T47D (cell line): ENCODE measurements around the gene PIK3R6.

Experiments
- DNase-seq, 2 experiments: peaks; one replicate each; pipeline versions ENCODE4 v3.0.0 to v3.0.0-alpha.2; 2011 to 2012; ENCODE audit warnings: low read depth in 1 of 2, low spot score in 1 of 2
- JUND ChIP-seq: IDR thresholded peaks from 2 replicates; pipeline ENCODE4 v1.6.1; 2012; ENCODE audit warnings: low read depth
- in situ Hi-C: cut with HindIII; loops from 2 replicates; pipeline ENCODE4 v1.10.0; 2016; ENCODE audit warnings: low sequenced_read_pairs, low pct_unique_long_range_greater_than_20kb

Gene PIK3R6

GRCh38 chr17:8867361-8867981 is at the start of gene PIK3R6:
Gene PIK3R6 (minus strand): TSS chr17:8867674. CDS start chr17:8849794, 17,880 bp downstream.
- DNase-seq, result no peak
- in situ Hi-C loops, result no loop called here
- TF ChIP-seq JUND, result no peak

GRCh38 chr17:8916466-8916865 is 49.0 kb upstream of the PIK3R6 start:
- in situ Hi-C loops, result no loop called here
- no peak for TF ChIP-seq JUND
- DNase-seq, result no peak

- in situ Hi-C loops, result no loop called here
- no peak for TF ChIP-seq JUND
- no peak for DNase-seq
Measured at GRCh38 chr17:8914554-8914953, 47.1 kb upstream of the PIK3R6 start.

- in situ Hi-C loops, result no loop called here
- no peak for TF ChIP-seq JUND
- DNase-seq, result no peak
Measured at GRCh38 chr17:8913879-8914278, 46.4 kb upstream of the PIK3R6 start.

- DNase-seq, result no peak
- TF ChIP-seq JUND, result no peak
- in situ Hi-C loops, result no loop called here
Measured at GRCh38 chr17:8913091-8913490, 45.6 kb upstream of the PIK3R6 start.

- in situ Hi-C loops, result no loop called here
- no peak for DNase-seq
- no peak for TF ChIP-seq JUND
Measured at GRCh38 chr17:8912084-8912981, 44.9 kb upstream of the PIK3R6 start.

- no peak for TF ChIP-seq JUND
- no peak for DNase-seq
- in situ Hi-C loops, result no loop called here
Measured at GRCh38 chr17:8910969-8911604, 43.6 kb upstream of the PIK3R6 start.

- in situ Hi-C loops, result no loop called here
- no peak for DNase-seq
- no peak for TF ChIP-seq JUND
Measured at GRCh38 chr17:8909586-8910270, 42.3 kb upstream of the PIK3R6 start.

GRCh38 chr17:8905331-8905730 is 37.9 kb upstream of the PIK3R6 start:
- DNase-seq, result no peak
- in situ Hi-C loops, result no loop called here
- no peak for TF ChIP-seq JUND

- TF ChIP-seq JUND, result no peak
- no peak for DNase-seq
- in situ Hi-C loops, result no loop called here
Measured at GRCh38 chr17:8904686-8905085, 37.2 kb upstream of the PIK3R6 start.

GRCh38 chr17:8904201-8904600 is 36.7 kb upstream of the PIK3R6 start:
- in situ Hi-C loops, result no loop called here
- DNase-seq, result no peak
- no peak for TF ChIP-seq JUND
